ENCODE measurements around the gene MICU1. TPM values are rescaled to one million over a fixed set of nuclear protein-coding genes. Genes with fewer than 3 reads are reported as not detected.
"Not testable (repeated sequence)": the region's sequence is repeated elsewhere in the genome, so short reads cannot be mapped to it uniquely, and the experiment has no call there.

Gene MICU1
- total and polyA plus RNA-seq, 3 donors from 2014 or later, result 34.7 to 42.7 (median 38.9) TPM

DNA sequence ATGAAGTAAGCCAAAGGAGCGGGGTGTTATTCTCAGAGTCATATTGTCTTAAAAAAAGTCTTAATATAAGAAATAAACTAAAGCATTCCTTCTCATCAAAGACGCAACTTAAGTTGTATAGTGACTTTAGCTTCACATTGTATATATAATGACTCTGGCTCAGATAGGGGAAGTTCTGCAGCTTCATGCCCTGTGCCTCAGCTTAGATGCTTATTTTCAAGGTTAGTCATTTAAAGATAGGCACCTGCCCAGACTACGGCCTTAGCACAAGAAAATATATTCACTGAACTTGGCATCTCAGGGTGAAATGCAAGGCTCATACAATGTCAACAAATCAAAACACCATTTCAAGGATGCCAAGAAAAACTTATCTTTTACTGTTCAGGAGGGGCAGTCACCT, 218.4 kb downstream of the MICU1 start:
- WGBS, 2 donors, result 76 to 84% methylated on average over 3 of the region's 3 CpGs
- no peak for TF ChIP-seq POLR2A (IDR thresholded peaks at IDR 0.05)
- TF ChIP-seq, protein P1, sequence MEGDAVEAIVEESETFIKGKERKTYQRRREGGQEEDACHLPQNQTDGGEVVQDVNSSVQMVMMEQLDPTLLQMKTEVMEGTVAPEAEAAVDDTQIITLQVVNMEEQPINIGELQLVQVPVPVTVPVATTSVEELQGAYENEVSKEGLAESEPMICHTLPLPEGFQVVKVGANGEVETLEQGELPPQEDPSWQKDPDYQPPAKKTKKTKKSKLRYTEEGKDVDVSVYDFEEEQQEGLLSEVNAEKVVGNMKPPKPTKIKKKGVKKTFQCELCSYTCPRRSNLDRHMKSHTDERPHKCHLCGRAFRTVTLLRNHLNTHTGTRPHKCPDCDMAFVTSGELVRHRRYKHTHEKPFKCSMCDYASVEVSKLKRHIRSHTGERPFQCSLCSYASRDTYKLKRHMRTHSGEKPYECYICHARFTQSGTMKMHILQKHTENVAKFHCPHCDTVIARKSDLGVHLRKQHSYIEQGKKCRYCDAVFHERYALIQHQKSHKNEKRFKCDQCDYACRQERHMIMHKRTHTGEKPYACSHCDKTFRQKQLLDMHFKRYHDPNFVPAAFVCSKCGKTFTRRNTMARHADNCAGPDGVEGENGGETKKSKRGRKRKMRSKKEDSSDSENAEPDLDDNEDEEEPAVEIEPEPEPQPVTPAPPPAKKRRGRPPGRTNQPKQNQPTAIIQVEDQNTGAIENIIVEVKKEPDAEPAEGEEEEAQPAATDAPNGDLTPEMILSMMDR (IDR thresholded peaks at IDR 0.05), result no peak
- Histone ChIP-seq H3K27me3 (no peaks in the 10 kb centered on the region), H3K9me3 (no peaks in the 10 kb centered on the region), H3K4me3 (no peak overlapping the region), H3K4me1 (no peaks in the 10 kb centered on the region), H3K36me3 (ENCODE audit: low read depth, missing control alignments) (no peaks in the 10 kb centered on the region), H3K27ac (no peak overlapping the region)
- DNase-seq, result no peak
- intact Hi-C loops (cut with DNase I; ENCODE audit: low total_unique reads), result no loop called here

DNA sequence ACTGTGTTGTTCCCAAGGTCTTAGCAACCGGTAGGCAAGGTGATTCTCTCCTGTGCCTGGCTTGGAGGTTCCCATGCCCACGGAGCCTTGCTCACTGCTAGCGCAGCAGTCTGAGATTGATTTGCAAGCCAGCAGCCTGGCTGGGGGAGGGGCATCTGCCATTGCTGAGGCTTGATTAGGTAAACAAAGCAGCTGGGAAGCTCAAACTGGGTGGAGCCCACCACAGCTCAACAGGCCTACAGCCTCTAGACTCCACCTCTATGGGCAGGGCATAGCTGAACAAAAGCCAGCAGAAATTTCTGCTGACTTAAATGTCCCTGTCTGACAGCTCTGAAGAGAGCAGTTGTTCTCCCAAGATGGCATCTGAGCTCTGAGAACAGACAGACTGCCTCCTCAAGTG, 230.3 kb downstream of the MICU1 start:
- H3K36me3 ChIP-seq (ENCODE audit: low read depth, missing control alignments); intact Hi-C loops (cut with DNase I; ENCODE audit: low total_unique reads); H3K4me3 ChIP-seq; DNase-seq; H3K27ac ChIP-seq; H3K4me1 ChIP-seq; H3K27me3 ChIP-seq; H3K9me3 ChIP-seq: not testable (repeated sequence)
- 98% methylated on average over 3 of the region's 3 CpGs; no CpG with 5 or more reads in 1 of the 2 donors for WGBS, 2 donors

DNA sequence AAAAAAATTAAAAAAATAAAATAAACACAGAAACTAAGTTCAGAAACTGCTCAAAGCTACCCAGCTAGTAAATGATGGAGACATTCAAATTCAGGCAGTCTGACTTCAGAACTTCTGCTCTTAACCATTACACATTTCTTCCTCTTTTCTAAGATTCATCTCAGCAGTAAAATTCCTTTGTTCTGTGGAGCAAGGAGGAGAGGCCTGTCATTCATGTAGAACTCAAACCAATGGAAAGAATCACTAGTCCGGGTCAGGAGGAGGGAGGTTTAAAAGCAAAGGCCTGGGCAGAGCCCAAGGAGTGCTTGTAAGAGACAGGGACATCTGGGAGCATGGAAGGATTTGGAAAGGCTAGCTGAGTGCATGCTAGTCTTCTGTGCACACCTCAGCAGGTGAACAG, 233.3 kb downstream of the MICU1 start:
- H3K27ac ChIP-seq, result no peak overlapping the region
- 84 to 88% methylated on average over 1 of the region's 1 CpG for WGBS, 2 donors
- no peak for DNase-seq
- H3K9me3 ChIP-seq, result no peaks in the 10 kb centered on the region
- intact Hi-C loops (cut with DNase I; ENCODE audit: low total_unique reads), result no loop called here
- no peak overlapping the region for H3K4me3 ChIP-seq
- H3K36me3 ChIP-seq (ENCODE audit: low read depth, missing control alignments), result no peaks in the 10 kb centered on the region
- TF ChIP-seq, protein P1 (IDR thresholded peaks at IDR 0.05), result no peak
- no peak for TF ChIP-seq POLR2A (IDR thresholded peaks at IDR 0.05)
- H3K27me3 ChIP-seq, result no peaks in the 10 kb centered on the region
- H3K4me1 ChIP-seq, result no peaks in the 10 kb centered on the region

DNA sequence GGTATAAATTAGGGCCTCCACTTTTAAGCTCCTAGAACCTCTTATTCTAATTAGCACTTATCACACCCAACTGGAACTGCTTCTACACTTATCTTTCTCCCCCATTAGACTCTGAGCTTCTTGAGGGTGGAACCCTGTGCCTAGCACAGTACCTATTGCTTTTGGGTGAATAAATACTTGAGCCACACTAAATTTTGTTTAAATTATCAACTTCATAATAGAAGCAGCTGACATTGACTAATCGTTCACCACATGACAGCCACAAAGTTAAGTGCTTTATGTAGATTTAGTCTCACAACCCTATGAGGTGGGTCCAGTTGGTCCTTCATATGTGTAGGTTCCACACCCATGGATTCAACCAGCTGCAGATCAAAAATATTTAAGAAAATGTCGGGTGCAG, 235.1 kb downstream of the MICU1 start:
- H3K9me3 ChIP-seq, result no peaks in the 10 kb centered on the region
- H3K36me3 ChIP-seq (ENCODE audit: low read depth, missing control alignments), result no peaks in the 10 kb centered on the region
- H3K27ac ChIP-seq, result no peak overlapping the region
- H3K4me1 ChIP-seq, result no peaks in the 10 kb centered on the region
- H3K27me3 ChIP-seq, result no peaks in the 10 kb centered on the region
- 82 to 93% methylated on average over 2 of the region's 2 CpGs for WGBS, 2 donors
- intact Hi-C loops (cut with DNase I; ENCODE audit: low total_unique reads), result no loop called here
- no peak for TF ChIP-seq POLR2A (IDR thresholded peaks at IDR 0.05)
- TF ChIP-seq, protein P1 (IDR thresholded peaks at IDR 0.05), result no peak
- H3K4me3 ChIP-seq, result no peak overlapping the region
- DNase-seq, result no peak

DNA sequence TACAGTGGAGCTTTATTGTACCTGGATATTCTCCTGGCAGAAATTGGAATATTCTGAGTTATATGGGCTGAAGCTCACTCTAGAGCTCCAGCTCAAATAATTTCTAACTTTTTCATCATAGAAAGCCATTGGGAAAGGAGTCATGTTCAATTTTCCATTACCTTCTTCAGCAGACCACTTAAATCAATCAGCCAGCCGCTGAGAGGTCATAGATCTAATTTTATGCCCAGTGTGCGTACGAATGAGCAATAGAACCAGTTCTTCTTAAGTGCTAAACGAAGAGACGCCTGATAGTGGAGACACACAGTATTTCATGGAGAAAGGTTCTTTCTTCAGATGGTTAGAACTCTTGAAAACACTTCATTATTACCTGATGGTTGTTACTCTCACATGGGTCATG, 236.2 kb downstream of the MICU1 start:
- WGBS, 2 donors, result 93 to 95% methylated on average over 5 of the region's 5 CpGs
- no peak for DNase-seq
- Histone ChIP-seq H3K27ac (no peak overlapping the region), H3K27me3 (no peaks in the 10 kb centered on the region), H3K4me1 (no peaks in the 10 kb centered on the region), H3K4me3 (no peak overlapping the region), H3K36me3 (ENCODE audit: low read depth, missing control alignments) (no peaks in the 10 kb centered on the region), H3K9me3 (no peaks in the 10 kb centered on the region)
- TF ChIP-seq, protein P1 (IDR thresholded peaks at IDR 0.05), result no peak
- TF ChIP-seq POLR2A (IDR thresholded peaks at IDR 0.05), result no peak
- intact Hi-C loops (cut with DNase I; ENCODE audit: low total_unique reads), result no loop called here
